Testis (tissue), 2 donors: ENCODE measurements around the gene RUSF1.
"Not testable (repeated sequence)": the region's sequence is repeated elsewhere in the genome, so short reads cannot be mapped to it uniquely, and the experiment has no call there.

Experiments used
- POLR2A ChIP-seq: fragments of 450-650 bp; IDR thresholded peaks from one replicate; pipeline ENCODE4 v1.6.1; 2017; ENCODE audit warnings: antibody characterized with exemption, mild to moderate bottlenecking, moderate library complexity
- TF ChIP-seq, protein P1 (sequence below), 3 experiments: fragments of 450-650 bp in 2 of 3; fragments of 200-600 bp in 1 of 3; sonication (generic) in 1 of 3; IDR thresholded peaks; one replicate each; pipeline ENCODE4 v1.5.1; 2016 to 2019; ENCODE audit warnings: antibody characterized with exemption in 3 of 3, mild to moderate bottlenecking in 2 of 3, moderate library complexity in 1 of 3

DNA sequence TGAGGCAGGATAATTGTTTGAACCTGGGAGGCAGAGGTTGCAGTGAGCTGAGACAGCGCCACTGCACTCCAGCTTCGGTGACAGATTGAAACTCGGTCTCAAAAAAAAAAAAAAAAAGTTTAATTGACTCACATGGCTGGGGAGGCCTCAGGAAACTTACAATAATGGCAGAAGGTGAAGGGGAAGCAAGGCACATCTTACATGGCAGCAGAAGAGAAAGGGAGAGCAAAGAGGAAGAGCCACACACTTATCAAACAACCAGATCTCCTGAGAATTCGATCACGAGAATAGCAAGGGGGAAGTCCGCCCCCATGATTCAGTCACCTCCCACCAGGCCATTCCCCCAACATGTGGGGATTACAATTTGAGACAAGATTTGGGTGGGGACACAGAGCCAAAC lies 62.3 kb downstream of the RUSF1 start:
- TF ChIP-seq, protein P1, sequence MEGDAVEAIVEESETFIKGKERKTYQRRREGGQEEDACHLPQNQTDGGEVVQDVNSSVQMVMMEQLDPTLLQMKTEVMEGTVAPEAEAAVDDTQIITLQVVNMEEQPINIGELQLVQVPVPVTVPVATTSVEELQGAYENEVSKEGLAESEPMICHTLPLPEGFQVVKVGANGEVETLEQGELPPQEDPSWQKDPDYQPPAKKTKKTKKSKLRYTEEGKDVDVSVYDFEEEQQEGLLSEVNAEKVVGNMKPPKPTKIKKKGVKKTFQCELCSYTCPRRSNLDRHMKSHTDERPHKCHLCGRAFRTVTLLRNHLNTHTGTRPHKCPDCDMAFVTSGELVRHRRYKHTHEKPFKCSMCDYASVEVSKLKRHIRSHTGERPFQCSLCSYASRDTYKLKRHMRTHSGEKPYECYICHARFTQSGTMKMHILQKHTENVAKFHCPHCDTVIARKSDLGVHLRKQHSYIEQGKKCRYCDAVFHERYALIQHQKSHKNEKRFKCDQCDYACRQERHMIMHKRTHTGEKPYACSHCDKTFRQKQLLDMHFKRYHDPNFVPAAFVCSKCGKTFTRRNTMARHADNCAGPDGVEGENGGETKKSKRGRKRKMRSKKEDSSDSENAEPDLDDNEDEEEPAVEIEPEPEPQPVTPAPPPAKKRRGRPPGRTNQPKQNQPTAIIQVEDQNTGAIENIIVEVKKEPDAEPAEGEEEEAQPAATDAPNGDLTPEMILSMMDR (IDR thresholded peaks at IDR 0.05) = not testable (repeated sequence)
- not testable (repeated sequence) for TF ChIP-seq POLR2A
